Upper lobe of left lung (tissue), 6 donors: ENCODE measurements around the gene ADORA1. TPM values are rescaled to one million over a fixed set of nuclear protein-coding genes. Genes with fewer than 3 reads are reported as not detected.
A peak's percentile ranks its signal among the peaks of the same experiment; 100 is the strongest.

Experiments used
- ATAC-seq, 2 donors: fragments of 200-7000 bp; cut with Tn5 transposase; one replicate each; pipeline ENCODE4 v1.9.1; 2022; ENCODE audit warnings: mild to moderate bottlenecking in 2 of 2, moderate library complexity in 2 of 2; ENCODE audit not compliant: low FRiP score in 2 of 2
- DNase-seq, 2 donors: peaks; one replicate each; pipeline ENCODE4 v3.0.0-alpha.2; 2019 to 2020
- H3K27ac ChIP-seq, 4 donors: fragments of 200-600 bp; sonication (generic); one replicate each; pipeline ENCODE4 v1.5.1; 2016 to 2019
- H3K27me3 ChIP-seq, 4 donors: fragments of 200-600 bp; sonication (generic); one replicate each; pipeline ENCODE4 v1.5.1; 2017 to 2019
- H3K36me3 ChIP-seq, 4 donors: fragments of 200-600 bp; sonication (generic); one replicate each; pipeline ENCODE4 v1.5.1; 2016 to 2019
- H3K4me1 ChIP-seq, 4 donors: fragments of 200-600 bp; sonication (generic); one replicate each; pipeline ENCODE4 v1.5.1; 2018 to 2019
- H3K4me3 ChIP-seq, 4 donors: fragments of 200-600 bp; sonication (generic); one replicate each; pipeline ENCODE4 v1.5.1; 2017 to 2019; ENCODE audit warnings: mild to moderate bottlenecking in 2 of 4, moderate library complexity in 1 of 4
- H3K9me3 ChIP-seq, 4 donors: fragments of 200-600 bp; sonication (generic); one replicate each; pipeline ENCODE4 v1.5.1; 2018 to 2019
- CTCF ChIP-seq, 6 experiments: fragments of 450-650 bp in 4 of 6; fragments of 200-600 bp in 2 of 6; sonication (generic) in 2 of 6; IDR thresholded peaks; one replicate each; pipeline ENCODE4 v1.5.1; 2016 to 2019; ENCODE audit warnings: antibody characterized with exemption in 6 of 6
- EP300 ChIP-seq, 4 donors: sonication (generic); formaldehyde crosslinking; IDR thresholded peaks; one replicate each; pipeline ENCODE4 v1.5.1; 2017; ENCODE audit warnings: antibody characterized with exemption in 4 of 4, control low read depth in 2 of 4
- POLR2A ChIP-seq, 4 donors: fragments of 450-650 bp; IDR thresholded peaks; one replicate each; pipeline ENCODE4 v1.5.1; 2016 to 2017; ENCODE audit warnings: antibody characterized with exemption in 4 of 4, mild to moderate bottlenecking in 2 of 4
- POLR2AphosphoS5 ChIP-seq, 2 donors: sonication (generic); formaldehyde crosslinking; IDR thresholded peaks; one replicate each; pipeline ENCODE4 v1.5.1; 2017; ENCODE audit warnings: antibody characterized with exemption in 2 of 2
- WGBS, 2 donors: methylation state at CpG; one replicate each; pipeline ENCODE4 v1.1.5; 2017 to 2018; 5-methylcytosine and 5-hydroxymethylcytosine counted together
- total RNA-seq, 6 donors: library from RNA; depleted of rRNA in 4 of 6; stranded (reverse); fragments of >200 nt in 4 of 6; gene quantifications; one replicate each; pipeline versions ENCODE4 v1.1.0 to v1.2.1, GENCODE V29; 2016 to 2021
- donor health status: DM: no; HTN: no; CAD: no; lungs with moderate emphysema.
- donor health status: DM: no; HTN: yes; CAD: no; lungs with severe emphysema.

The ADORA1 gene
- total RNA-seq, 6 donors from 2014 or later: 0.20 to 5.4 (median 3.1) TPM

GRCh38 chr1:203214871-203215270 is 87.3 kb downstream of the ADORA1 start:
- no peak overlapping the region for H3K27ac ChIP-seq
- 72 to 74% methylated on average over 7 of the region's 7 CpGs for WGBS, 2 donors
- H3K4me1 ChIP-seq: peaks cover 5 to 18% (median 10%) of the 10 kb centered on the region in 4 donors
- no peak for TF ChIP-seq EP300 (IDR thresholded peaks at IDR 0.05)
- no peak for TF ChIP-seq CTCF (IDR thresholded peaks at IDR 0.05)
- no peak overlapping the region for H3K4me3 ChIP-seq
- DNase-seq: no peak
- no peaks in the 10 kb centered on the region for H3K36me3 ChIP-seq
- H3K27me3 ChIP-seq: no peaks in the 10 kb centered on the region
- no peaks in the 10 kb centered on the region for H3K9me3 ChIP-seq
- ATAC-seq: no peak

- ATAC-seq: no peak
- no peak for TF ChIP-seq EP300 (IDR thresholded peaks at IDR 0.05)
- no peak for TF ChIP-seq POLR2A (IDR thresholded peaks at IDR 0.05)
- TF ChIP-seq CTCF (IDR thresholded peaks at IDR 0.05): no peak
- TF ChIP-seq POLR2AphosphoS5 (IDR thresholded peaks at IDR 0.05): no peak
- no peak for DNase-seq
These were observed 88.0 kb downstream of the ADORA1 start for GRCh38 chr1:203215573-203215972.

GRCh38 chr1:203216274-203217138 is 89.0 kb downstream of the ADORA1 start:
- TF ChIP-seq EP300 (IDR thresholded peaks at IDR 0.05): no peak
- peak; percentile 57 to 82 (median 78) for TF ChIP-seq CTCF (IDR thresholded peaks at IDR 0.05)
- Histone ChIP-seq H3K27ac (no peak overlapping the region), H3K27me3 (no peaks in the 10 kb centered on the region), H3K4me1 (peaks cover 2 to 15% (median 8%) of the 10 kb centered on the region in 4 donors), H3K9me3 (no peaks in the 10 kb centered on the region), H3K36me3 (no peaks in the 10 kb centered on the region), H3K4me3 (no peak overlapping the region)
- DNase-seq (peak in 1 of 2 donors; percentile 50), ATAC-seq (peak in 1 of 2 donors; percentile 80)
- 33 to 34% methylated on average over 19 of the region's 19 CpGs for WGBS, 2 donors

More at GRCh38 chr1:203215573-203215972, 88.0 kb downstream of the ADORA1 start:
- WGBS, 2 donors: 53 to 60% methylated on average over 8 to 9 of the region's 9 CpGs
- H3K36me3 ChIP-seq: no peaks in the 10 kb centered on the region
- no peaks in the 10 kb centered on the region for H3K9me3 ChIP-seq
- H3K4me1 ChIP-seq: peaks cover 5 to 18% (median 10%) of the 10 kb centered on the region in 4 donors
- H3K4me3 ChIP-seq: no peak overlapping the region
- no peak overlapping the region for H3K27ac ChIP-seq
- no peaks in the 10 kb centered on the region for H3K27me3 ChIP-seq

Other genes with a start within 250 kb of the ADORA1 start
- 10 to 100 TPM in 2 of 6 donors, 1 to 10 TPM in 4; 2.0 to 11.7 (median 7.9) TPM for gene RABIF, start 238.6 kb upstream of the ADORA1 start, total RNA-seq
- gene KLHL12, start 200.5 kb upstream of the ADORA1 start, total RNA-seq: 10 to 100 TPM; 12.0 to 25.1 (median 19.9) TPM
- gene ADIPOR1, start 169.4 kb upstream of the ADORA1 start, total RNA-seq: 100 to 1,000 TPM in 4 of 6 donors, 10 to 100 TPM in 2; 57.6 to 157 (median 125) TPM
- gene CYB5R1, start 160.5 kb upstream of the ADORA1 start, total RNA-seq: 10 to 100 TPM; 25.1 to 81.2 (median 68.2) TPM
- gene TMEM183A, start 120.4 kb upstream of the ADORA1 start, total RNA-seq: 10 to 100 TPM; 45.4 to 71.9 (median 68.1) TPM
- 1 to 10 TPM in 4 of 6 donors, under 1 TPM in 2; 0.63 to 9.7 (median 1.6) TPM for gene PPFIA4, start 101.2 kb upstream of the ADORA1 start, total RNA-seq
- not detected for gene MYOG, start 41.7 kb upstream of the ADORA1 start, total RNA-seq
- gene MYBPH, start 48.1 kb downstream of the ADORA1 start, total RNA-seq: under 1 TPM in 3 of 6 donors, not detected in 3; 0.13 to 0.39 (median 0.15) TPM
- 10 to 100 TPM; 12.3 to 68.4 (median 52.4) TPM for gene CHI3L1, start 59.0 kb downstream of the ADORA1 start, total RNA-seq
- gene CHIT1, start 101.9 kb downstream of the ADORA1 start, total RNA-seq: 10 to 100 TPM in 2 of 6 donors, 1 to 10 TPM in 4; 2.0 to 97.4 (median 3.7) TPM
- 100 to 1,000 TPM in 3 of 6 donors, 10 to 100 TPM in 3; 59.1 to 178 (median 104) TPM for gene BTG2, start 177.8 kb downstream of the ADORA1 start, total RNA-seq
- 10 to 100 TPM; 12.5 to 46.7 (median 25.4) TPM for gene FMOD, start 223.4 kb downstream of the ADORA1 start, total RNA-seq